CD14-positive monocyte (primary cell): ENCODE results near the gene DPYSL3. TPM values are rescaled to one million over a fixed set of nuclear protein-coding genes. Genes with fewer than 3 reads are reported as not detected.

Source experiments
- DNase-seq, 3 donors: peaks; one replicate each; pipeline ENCODE4 v3.0.0-alpha.2; 2011 to 2022
- H2AFZ ChIP-seq: 2 replicates; pipeline ENCODE4 v1.6.0; 2012; ENCODE audit warnings: mild to moderate bottlenecking, low read depth, low read length, inconsistent platforms; ENCODE audit not compliant: insufficient read depth, poor library complexity, severe bottlenecking
- H3K27ac ChIP-seq, 2 donors: 1 replicate in 1 of 2; 2 replicates in 1 of 2; pipeline ENCODE4 v1.5.1; 2012 to 2013; ENCODE audit warnings: low read length in 2 of 2, control low read depth in 1 of 2, inconsistent platforms in 1 of 2, low read depth in 1 of 2, mild to moderate bottlenecking in 1 of 2
- H3K27me3 ChIP-seq, 2 donors: one replicate each; pipeline versions ENCODE4 v1.6.0 to v1.6.1; 2011 to 2013; ENCODE audit warnings: low read length in 2 of 2; ENCODE audit not compliant: control insufficient read depth in 2 of 2, insufficient read depth in 2 of 2
- H3K36me3 ChIP-seq, 2 donors: replicated peaks in 1 of 2; 1 replicate in 1 of 2; 2 replicates in 1 of 2; pipeline versions ENCODE4 v1.5.1 to v1.6.1; 2012 to 2013; ENCODE audit warnings: low read length in 2 of 2, control low read depth in 1 of 2, inconsistent platforms in 1 of 2, mild to moderate bottlenecking in 1 of 2; ENCODE audit not compliant: insufficient read depth in 2 of 2, control insufficient read depth in 1 of 2
- H3K4me1 ChIP-seq, 2 donors: 1 replicate in 1 of 2; 2 replicates in 1 of 2; pipeline versions ENCODE4 v1.5.1 to v1.6.1; 2012 to 2013; ENCODE audit warnings: low read length in 2 of 2, control low read depth in 1 of 2, inconsistent platforms in 1 of 2, mild to moderate bottlenecking in 1 of 2, moderate library complexity in 1 of 2; ENCODE audit not compliant: insufficient read depth in 2 of 2, control insufficient read depth in 1 of 2
- H3K4me2 ChIP-seq: replicated peaks from 2 replicates; pipeline ENCODE3; 2012; ENCODE audit warnings: low read length, moderate library complexity, mild to moderate bottlenecking; ENCODE audit not compliant: poor library complexity, severe bottlenecking; ENCODE audit errors: extremely low read depth
- H3K4me3 ChIP-seq, 3 experiments: fragments of 200-600 bp in 1 of 3; sonication (generic) in 1 of 3; replicated peaks in 1 of 3; 1 replicate in 2 of 3; 2 replicates in 1 of 3; pipeline ENCODE4 v1.5.1; 2011 to 2013; ENCODE audit warnings: low read length in 3 of 3, mild to moderate bottlenecking in 3 of 3, control low read depth in 2 of 3, low read depth in 2 of 3, inconsistent platforms in 1 of 3, moderate library complexity in 1 of 3
- H3K79me2 ChIP-seq: 2 replicates; pipeline ENCODE4 v1.6.0; 2012; ENCODE audit warnings: mild to moderate bottlenecking, control low read depth, inconsistent platforms, low read length, moderate library complexity; ENCODE audit not compliant: insufficient read depth
- H3K9ac ChIP-seq: 2 replicates; pipeline ENCODE4 v1.6.0; 2017; ENCODE audit warnings: low read length, mild to moderate bottlenecking; ENCODE audit not compliant: insufficient read depth, poor library complexity, severe bottlenecking
- H3K9me3 ChIP-seq, 2 donors: replicated peaks in 1 of 2; 1 replicate in 1 of 2; 2 replicates in 1 of 2; pipeline versions ENCODE4 v1.5.1 to v1.6.1; 2012 to 2013; ENCODE audit warnings: low read length in 2 of 2, control low read depth in 1 of 2; ENCODE audit not compliant: control insufficient read depth in 1 of 2, insufficient read depth in 1 of 2
- H4K20me1 ChIP-seq: 2 replicates; pipeline ENCODE4 v1.6.0; 2012; ENCODE audit warnings: mild to moderate bottlenecking, low read length, control low read depth, moderate library complexity; ENCODE audit not compliant: insufficient read depth
- H3K27ac Mint-ChIP-seq, 7 donors: one replicate each; pipeline ENCODE4 v1.8.0; 2020; ENCODE audit warnings: mild to moderate bottlenecking in 7 of 7, mixed read lengths in 7 of 7, moderate library complexity in 6 of 7, inconsistent platforms in 2 of 7
- H3K27me3 Mint-ChIP-seq, 3 donors: one replicate each; pipeline ENCODE4 v1.8.0; 2021 to 2022; ENCODE audit warnings: low read depth in 3 of 3, mild to moderate bottlenecking in 3 of 3, mixed read lengths in 3 of 3, moderate library complexity in 3 of 3, inconsistent platforms in 1 of 3
- H3K36me3 Mint-ChIP-seq, 2 donors: one replicate each; pipeline ENCODE4 v1.8.0; 2020; ENCODE audit warnings: mixed read lengths in 2 of 2, inconsistent platforms in 1 of 2, mild to moderate bottlenecking in 1 of 2
- H3K4me1 Mint-ChIP-seq: one replicate; pipeline ENCODE4 v1.8.0; 2020; ENCODE audit warnings: mild to moderate bottlenecking, mixed read lengths
- H3K4me3 Mint-ChIP-seq, 2 donors: one replicate each; pipeline ENCODE4 v1.8.0; 2020; ENCODE audit warnings: mild to moderate bottlenecking in 2 of 2, mixed read lengths in 2 of 2, moderate library complexity in 1 of 2
- H3K9me3 Mint-ChIP-seq, 7 donors: one replicate each; pipeline ENCODE4 v1.8.0; 2020 to 2022; ENCODE audit warnings: mixed read lengths in 7 of 7, mild to moderate bottlenecking in 6 of 7, moderate library complexity in 6 of 7, inconsistent platforms in 2 of 7
- WGBS: methylation state at CpG from one replicate; pipeline ENCODE4 v1.1.5; 2013; ENCODE audit warnings: missing lambda C conversion rate; ENCODE audit not compliant: insufficient coverage; 5-methylcytosine and 5-hydroxymethylcytosine counted together
- intact Hi-C, 2 donors: fragments of 100-400 bp; cut with micrococcal nuclease; formaldehyde crosslinking; loops; one replicate each; pipeline versions ENCODE4 v1.15.0 to v1.15.1; 2023
- polyA plus RNA-seq, 3 donors: library from polyadenylated mRNA; depleted of rRNA in 1 of 3; unstranded in 2 of 3; stranded (reverse) in 1 of 3; fragments of 300-500 nt in 2 of 3; fragments of >200 nt in 1 of 3; fragmentation: Illumina TruSeq in 2 of 3; gene quantifications; 1 replicate in 2 of 3; 2 replicates in 1 of 3; pipeline ENCODE4 v1.2.3, GENCODE V29; 2012 to 2021
- TF ChIP-seq, protein P1 (sequence below): fragments of 200-600 bp; IDR thresholded peaks from one replicate; pipeline ENCODE4 v1.8.0; 2022; ENCODE audit warnings: antibody characterized with exemption, mild to moderate bottlenecking

The DPYSL3 gene
- polyA plus RNA-seq, 3 donors = 0.05 TPM; not detected in 2

DNA sequence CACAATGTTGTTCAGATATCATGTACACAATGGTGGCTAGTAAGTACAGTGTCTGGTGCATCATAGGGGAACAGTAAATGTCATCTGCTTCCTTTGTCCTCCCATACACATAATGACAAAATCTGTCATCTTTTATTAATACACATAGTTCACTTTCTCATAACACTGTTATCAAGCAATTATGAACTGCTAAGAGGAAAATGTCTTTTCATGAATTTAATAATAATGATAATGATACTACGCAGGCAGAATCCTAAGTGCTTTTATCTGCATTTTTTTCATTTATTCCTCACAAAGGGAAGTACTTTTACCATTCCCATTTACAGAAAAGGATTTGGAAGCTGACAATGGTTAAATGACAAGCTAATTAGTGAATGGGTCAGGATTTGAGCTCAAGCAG, 35.7 kb downstream of the DPYSL3 start:
- TF ChIP-seq, protein P1, sequence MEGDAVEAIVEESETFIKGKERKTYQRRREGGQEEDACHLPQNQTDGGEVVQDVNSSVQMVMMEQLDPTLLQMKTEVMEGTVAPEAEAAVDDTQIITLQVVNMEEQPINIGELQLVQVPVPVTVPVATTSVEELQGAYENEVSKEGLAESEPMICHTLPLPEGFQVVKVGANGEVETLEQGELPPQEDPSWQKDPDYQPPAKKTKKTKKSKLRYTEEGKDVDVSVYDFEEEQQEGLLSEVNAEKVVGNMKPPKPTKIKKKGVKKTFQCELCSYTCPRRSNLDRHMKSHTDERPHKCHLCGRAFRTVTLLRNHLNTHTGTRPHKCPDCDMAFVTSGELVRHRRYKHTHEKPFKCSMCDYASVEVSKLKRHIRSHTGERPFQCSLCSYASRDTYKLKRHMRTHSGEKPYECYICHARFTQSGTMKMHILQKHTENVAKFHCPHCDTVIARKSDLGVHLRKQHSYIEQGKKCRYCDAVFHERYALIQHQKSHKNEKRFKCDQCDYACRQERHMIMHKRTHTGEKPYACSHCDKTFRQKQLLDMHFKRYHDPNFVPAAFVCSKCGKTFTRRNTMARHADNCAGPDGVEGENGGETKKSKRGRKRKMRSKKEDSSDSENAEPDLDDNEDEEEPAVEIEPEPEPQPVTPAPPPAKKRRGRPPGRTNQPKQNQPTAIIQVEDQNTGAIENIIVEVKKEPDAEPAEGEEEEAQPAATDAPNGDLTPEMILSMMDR = no peak
- H3K4me2 ChIP-seq = no peak overlapping the region
- intact Hi-C loops = no loop called here
- H3K4me1 ChIP-seq = peaks cover 2 to 3% of the 10 kb centered on the region in 2 donors
- WGBS = no CpG with 5 or more reads among the region's 1 CpG
- no peak overlapping the region for H3K4me3 Mint-ChIP-seq
- H2AFZ ChIP-seq = no peak overlapping the region
- no peaks in the 10 kb centered on the region for H3K36me3 Mint-ChIP-seq
- peaks cover 6% of the 10 kb centered on the region for H3K4me1 Mint-ChIP-seq
- H3K79me2 ChIP-seq = no peaks in the 10 kb centered on the region
- no peaks in the 10 kb centered on the region for H3K9me3 Mint-ChIP-seq
- H3K4me3 ChIP-seq = no peak overlapping the region
- DNase-seq = no peak
- no peak overlapping the region for H3K27ac Mint-ChIP-seq
- no peak overlapping the region for H3K9ac ChIP-seq
- H3K27me3 Mint-ChIP-seq = peaks cover 0 to 2% (median 1%) of the 10 kb centered on the region in 3 donors
- H3K27me3 ChIP-seq = no peaks in the 10 kb centered on the region
- no peaks in the 10 kb centered on the region for H3K36me3 ChIP-seq
- H3K27ac ChIP-seq = no peak overlapping the region
- no peaks in the 10 kb centered on the region for H4K20me1 ChIP-seq
- H3K9me3 ChIP-seq = no peaks in the 10 kb centered on the region

DNA sequence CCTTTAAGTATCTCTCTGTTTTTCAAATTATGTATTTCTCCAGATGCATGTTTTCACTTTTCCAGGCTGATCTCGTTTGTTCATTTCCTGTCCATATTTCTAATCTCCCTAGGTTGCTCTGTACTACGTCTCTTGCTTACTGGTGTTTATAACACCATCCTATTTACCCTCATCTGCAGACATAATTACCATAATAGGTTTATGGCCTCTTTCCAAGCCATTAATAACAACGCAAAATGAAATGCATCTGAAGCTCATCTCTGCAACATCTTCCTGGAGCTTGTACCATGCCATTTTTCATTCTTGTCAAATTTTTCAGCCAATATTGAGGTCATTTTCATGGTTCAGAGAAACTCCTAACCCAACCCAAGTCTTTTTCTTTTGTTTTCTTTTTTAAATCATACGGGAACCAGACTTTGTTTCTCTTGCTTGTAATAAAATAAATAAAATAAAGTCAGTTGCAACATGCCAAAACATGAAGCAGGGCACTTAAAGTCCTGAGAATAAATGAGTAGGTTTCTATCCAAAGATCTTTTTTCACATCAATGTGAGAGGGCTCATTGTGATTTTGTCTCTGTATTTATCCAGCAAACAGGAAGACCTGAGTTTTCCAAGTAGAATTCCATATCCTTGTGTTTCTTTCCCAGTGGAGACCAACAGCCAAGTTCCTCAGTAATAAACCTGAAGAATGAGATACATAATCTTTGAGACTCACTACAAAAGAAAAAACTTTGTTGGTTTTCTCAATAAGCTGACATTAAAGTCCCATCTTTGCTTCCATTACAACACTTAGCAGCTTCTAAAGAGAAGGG, 37.0 kb downstream of the DPYSL3 start:
- 81% methylated on average over 3 of the region's 4 CpGs for WGBS
- Mint-ChIP-seq H3K9me3 (no peaks in the 10 kb centered on the region), H3K4me3 (no peak overlapping the region), H3K27me3 (peaks cover 0 to 2% (median 1%) of the 10 kb centered on the region in 3 donors), H3K4me1 (no peaks in the 10 kb centered on the region), H3K27ac (no peak overlapping the region), H3K36me3 (no peaks in the 10 kb centered on the region)
- intact Hi-C loops = no loop called here
- Histone ChIP-seq H3K27me3 (no peaks in the 10 kb centered on the region), H3K36me3 (no peaks in the 10 kb centered on the region), H4K20me1 (no peaks in the 10 kb centered on the region), H3K79me2 (no peaks in the 10 kb centered on the region), H3K27ac (no peak overlapping the region), H3K9ac (no peak overlapping the region), H3K4me3 (no peak overlapping the region), H3K4me2 (no peak overlapping the region), H3K9me3 (no peaks in the 10 kb centered on the region), H2AFZ (no peak overlapping the region), H3K4me1 (no peaks in the 10 kb centered on the region)
- DNase-seq = no peak
- TF ChIP-seq, protein P1 = no peak
